HG03575 (cell line): ENCODE measurements around the gene GJD4.
A peak's percentile ranks its signal among the peaks of the same experiment; 100 is the strongest.

ENCODE experiments used
- ATAC-seq: cut with Tn5 transposase; IDR thresholded peaks from one replicate; pipeline ENCODE4 v1.9.1; 2021; ENCODE audit not compliant: unreplicated experiment, insufficient number of reproducible peaks, low FRiP score; ENCODE audit errors: extremely low read depth

The GJD4 gene

DNA sequence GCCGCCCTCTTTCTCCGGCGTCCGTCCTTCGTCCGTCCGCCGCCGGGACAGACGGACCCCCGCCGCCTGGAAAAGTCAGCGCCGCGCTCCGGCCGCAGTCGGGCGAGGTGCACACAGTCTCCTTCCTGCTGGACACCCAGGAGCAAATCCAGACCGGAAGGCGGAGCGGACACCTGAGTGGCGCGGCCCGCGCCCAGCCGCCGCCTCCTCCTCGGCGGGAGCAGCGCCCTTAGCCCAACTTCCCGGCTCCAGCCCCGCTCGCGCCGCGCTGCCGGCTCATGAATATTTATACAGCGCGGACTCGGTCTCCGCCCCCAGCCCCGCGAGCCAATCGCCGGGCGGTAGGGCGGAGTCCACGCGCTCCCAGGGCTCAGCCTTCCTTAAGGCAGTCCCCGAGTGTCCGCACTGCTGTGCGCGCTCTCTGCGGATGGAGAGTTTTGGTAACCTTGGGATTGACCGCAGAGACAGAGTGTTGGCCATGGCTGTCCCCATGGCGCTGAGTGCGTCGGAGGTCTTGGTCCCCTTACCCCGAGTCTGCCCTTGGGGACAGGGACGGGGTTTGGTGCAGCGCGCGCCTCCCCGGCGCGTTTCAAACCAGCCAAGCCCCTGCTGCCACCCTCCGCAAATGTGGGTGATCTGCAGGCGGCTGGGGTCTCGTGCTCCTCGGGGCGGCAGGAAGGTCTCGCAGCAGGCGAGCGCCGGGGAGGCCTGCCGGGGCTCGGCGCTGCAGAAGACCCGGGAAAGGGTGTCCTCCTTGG, 37.1 kb downstream of the GJD4 start, which contains the start of gene FZD8:
Gene FZD8 (minus strand): TSS at position 262 of the 758 bp plus-strand sequence. CDS start 867 bp downstream, outside the sequence.
- ATAC-seq: peak; percentile 62

DNA sequence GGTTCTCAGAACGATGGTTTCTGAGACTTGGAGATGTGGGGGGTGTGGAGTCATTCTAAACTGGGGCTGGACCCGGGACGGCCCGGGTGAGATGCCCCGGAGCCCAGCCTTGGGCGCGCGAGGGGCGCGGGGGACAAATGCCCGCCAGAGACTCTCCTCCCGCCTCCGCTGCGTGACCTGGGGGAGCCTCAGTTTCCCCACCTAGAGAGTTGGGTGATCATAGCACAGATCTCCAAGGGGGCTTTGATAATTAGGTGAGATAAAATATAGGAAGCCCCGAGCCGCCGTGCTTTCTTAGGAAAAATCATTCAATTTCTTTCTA, 37.6 kb downstream of the GJD4 start:
- no peak for ATAC-seq

DNA sequence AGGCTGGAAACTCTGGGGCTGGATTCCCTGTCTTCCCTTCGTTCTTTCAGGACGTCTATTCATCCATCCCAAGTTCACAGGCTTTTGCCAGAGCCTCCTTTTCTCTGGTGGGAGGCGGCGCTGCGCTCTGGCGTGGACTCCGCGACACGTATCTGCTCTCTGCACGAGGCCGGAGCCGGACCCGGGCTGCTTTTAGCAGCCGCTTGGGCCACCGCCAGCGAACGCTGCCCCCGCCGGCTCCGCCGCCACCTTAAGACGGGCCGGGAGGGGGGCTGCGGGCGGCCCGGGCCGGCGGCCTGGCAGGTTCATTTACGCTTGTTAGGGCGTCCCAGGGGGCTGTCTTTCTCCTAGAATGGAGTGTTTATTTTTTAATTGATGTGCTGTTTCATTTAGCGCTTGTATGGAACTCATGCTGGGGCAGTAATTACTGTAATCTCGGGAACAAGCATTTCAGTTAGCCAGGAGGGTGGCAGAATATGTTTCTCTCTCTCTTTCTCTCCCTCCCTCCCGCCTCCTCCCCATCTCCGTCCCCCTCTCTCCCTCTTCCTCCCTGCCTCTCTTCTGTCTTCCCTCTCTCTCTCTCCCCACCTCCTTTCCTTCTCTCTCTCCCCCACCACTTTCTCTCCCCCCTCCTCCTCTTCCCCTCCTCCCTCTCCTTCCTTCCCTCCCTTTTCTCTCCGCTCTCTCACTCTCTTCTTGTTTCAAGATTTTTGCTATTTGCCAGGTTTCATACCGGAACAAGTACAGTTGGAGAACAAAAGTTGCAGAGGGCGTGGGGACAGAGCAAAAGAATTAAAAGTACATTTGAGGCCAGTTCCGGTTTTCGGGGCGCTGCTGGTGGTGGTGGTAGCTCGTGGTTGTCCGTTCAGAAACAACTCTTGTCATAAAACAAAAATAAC, 38.3 kb downstream of the GJD4 start:
- ATAC-seq: no peak

DNA sequence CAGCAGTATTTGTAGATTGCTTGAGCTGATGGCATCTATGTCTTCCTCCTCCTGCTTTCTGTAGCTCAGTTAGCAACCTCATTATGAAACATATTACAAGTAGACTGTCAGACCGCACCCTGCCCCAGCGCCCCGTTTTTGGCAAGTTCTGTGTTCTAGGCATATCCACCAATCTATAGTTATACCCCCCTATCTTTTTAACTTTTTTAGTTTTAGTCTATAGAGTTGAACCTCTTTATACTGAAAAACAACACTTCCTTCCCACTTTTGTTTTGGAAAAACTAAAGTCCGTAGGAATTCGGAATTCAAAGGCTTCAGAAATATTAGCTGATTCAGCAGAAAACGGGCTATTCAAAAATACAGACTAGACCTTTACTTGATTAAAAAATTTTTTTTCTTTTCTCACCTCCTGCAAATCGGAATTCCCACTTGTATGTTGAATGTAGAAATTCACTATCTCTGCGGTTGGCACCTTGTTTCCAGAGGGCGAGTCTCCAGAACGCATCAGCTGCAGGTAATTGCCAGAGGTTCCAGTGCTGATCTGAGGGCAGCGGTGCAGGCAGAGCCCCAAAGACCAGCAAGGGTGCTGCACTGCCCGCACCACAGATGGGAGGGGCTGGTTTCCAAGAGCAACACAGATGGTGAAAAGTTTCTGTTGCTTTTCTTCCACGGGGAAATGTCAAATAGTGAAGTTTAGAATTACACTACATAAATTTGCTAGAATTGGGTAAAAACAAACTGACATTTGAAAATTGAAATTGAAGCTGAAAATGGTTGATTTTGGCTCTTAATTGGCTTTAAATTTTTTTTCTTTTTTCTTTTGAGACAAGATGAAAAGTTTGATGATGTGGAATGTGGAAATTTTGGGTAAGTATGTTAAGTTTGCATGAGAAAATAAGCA, 39.2 kb downstream of the GJD4 start:
- no peak for ATAC-seq

DNA sequence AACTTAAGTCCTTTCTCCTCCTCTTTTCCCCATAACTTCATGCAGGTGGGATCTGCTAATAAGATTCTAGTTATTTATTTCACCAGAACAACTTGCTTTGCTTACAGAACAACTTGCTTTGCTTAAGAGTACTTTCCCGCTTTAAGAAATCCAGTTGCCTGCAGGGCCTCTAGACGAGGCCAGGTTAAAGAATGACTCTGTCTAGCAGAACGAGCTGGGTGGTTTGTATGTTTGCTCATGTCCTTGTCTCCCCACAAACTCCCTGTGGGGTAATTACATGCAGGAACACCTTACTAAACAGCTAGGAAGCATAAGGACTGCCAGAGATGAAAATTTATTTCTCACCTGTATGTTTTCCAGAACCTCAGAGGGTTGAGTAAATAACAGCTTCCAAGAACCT, 45.8 kb downstream of the GJD4 start:
- no peak for ATAC-seq

DNA sequence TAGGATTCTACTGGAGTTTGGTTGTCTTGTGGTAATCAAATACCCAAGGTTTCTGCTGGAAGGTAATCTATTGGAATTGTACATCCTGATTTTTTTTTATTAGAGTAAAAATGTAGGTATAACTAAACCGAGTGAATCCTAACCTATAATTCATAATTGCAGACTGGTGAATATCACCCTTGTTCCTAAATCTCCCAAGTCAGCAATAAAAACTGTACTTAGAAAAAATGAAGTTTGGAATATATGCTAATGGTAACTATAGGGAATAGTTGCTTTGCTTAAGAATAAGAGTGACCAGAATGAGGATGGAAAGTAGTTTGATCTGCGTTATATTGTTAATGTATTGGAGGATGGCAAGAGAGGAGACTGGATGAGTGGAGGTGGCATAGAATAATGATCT, 47.7 kb downstream of the GJD4 start:
- no peak for ATAC-seq

DNA sequence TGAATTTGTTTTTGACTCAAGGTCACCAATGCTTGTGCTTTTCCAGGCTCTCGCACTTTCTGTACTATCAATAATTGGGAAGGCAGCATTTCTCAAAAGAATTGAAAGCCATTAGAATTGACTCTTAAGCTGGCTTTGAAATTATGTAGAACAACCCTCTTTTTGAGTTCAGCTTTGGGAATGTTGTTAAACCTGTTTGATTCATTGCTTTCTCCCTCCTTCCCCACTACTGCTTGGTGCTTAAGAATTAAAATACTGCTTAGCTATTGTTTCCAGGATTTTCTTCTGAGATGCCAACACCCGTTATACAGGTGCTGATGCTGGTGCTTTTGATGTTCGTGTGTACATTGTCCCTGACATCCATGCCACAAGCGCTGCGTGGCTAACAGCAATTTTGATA, 52.5 kb downstream of the GJD4 start:
- no peak for ATAC-seq
